ENCODE results near the gene PCGF1.

Gene PCGF1

GRCh38 chr2:74553892-74554819 is 46.7 kb upstream of the PCGF1 start, which contains the start of the genes DOK1 and LOXL3:
DOK1 (plus strand) TSS chr2:74554720; CDS start chr2:74554755, 35 bp downstream.
LOXL3 (minus strand) TSS chr2:74553942; CDS start chr2:74552634, 1,308 bp downstream.
- TF ChIP-seq CEBPB (IDR thresholded peaks at IDR 0.05) (no peak), TCF12 (IDR thresholded peaks at IDR 0.05; ENCODE audit: low read depth) (peak; percentile 34; the same call in 1 of the 2 replicates), USF1 (IDR thresholded peaks at IDR 0.05) (peak; percentile 61), TAF1 (IDR thresholded peaks at IDR 0.05; ENCODE audit: low read depth) (peak; percentile 34; the same call in 1 of the 2 replicates), EP300 (IDR thresholded peaks at IDR 0.05; ENCODE audit: borderline replicate concordance) (0 out of 2 replicates have a peak, but pooled peaks have one; percentile 10), TEAD4 (IDR thresholded peaks at IDR 0.05) (peak; percentile 21; the same call in 1 of the 2 replicates), EGR1 (IDR thresholded peaks at IDR 0.05) (no peak), ZBTB7A (IDR thresholded peaks at IDR 0.05; ENCODE audit: low read depth) (peak; percentile 21; the same call in 1 of the 2 replicates), RAD21 (IDR thresholded peaks at IDR 0.05; ENCODE audit: low read depth) (no peak; the same call in 1 of the 2 replicates), YY1 (IDR thresholded peaks at IDR 0.05; ENCODE audit: low read depth) (peak; percentile 36; the same call in 1 of the 2 replicates), REST (IDR thresholded peaks at IDR 0.05; ENCODE audit: low read depth) (no peak), CREB1 (IDR thresholded peaks at IDR 0.05; ENCODE audit: low read depth) (peak; percentile 99), NFIC (IDR thresholded peaks at IDR 0.05) (no peak), MAX (IDR thresholded peaks at IDR 0.05) (peak; percentile 46; the same call in 1 of the 2 replicates), FOXM1 (IDR thresholded peaks at IDR 0.05; ENCODE audit: borderline replicate concordance, low read depth) (no peak)

GRCh38 chr2:74552914-74553811 is 45.7 kb upstream of the PCGF1 start:
- TF ChIP-seq RAD21 (IDR thresholded peaks at IDR 0.05; ENCODE audit: low read depth) (no peak), YY1 (IDR thresholded peaks at IDR 0.05; ENCODE audit: low read depth) (no peak), CREB1 (IDR thresholded peaks at IDR 0.05; ENCODE audit: low read depth) (no peak), TEAD4 (IDR thresholded peaks at IDR 0.05) (no peak), FOXM1 (IDR thresholded peaks at IDR 0.05; ENCODE audit: borderline replicate concordance, low read depth) (no peak), EGR1 (IDR thresholded peaks at IDR 0.05) (no peak), TAF1 (IDR thresholded peaks at IDR 0.05; ENCODE audit: low read depth) (no peak), TCF12 (IDR thresholded peaks at IDR 0.05; ENCODE audit: low read depth) (no peak), REST (IDR thresholded peaks at IDR 0.05; ENCODE audit: low read depth) (no peak), CEBPB (IDR thresholded peaks at IDR 0.05) (no peak), EP300 (IDR thresholded peaks at IDR 0.05; ENCODE audit: borderline replicate concordance) (no peak), NFIC (IDR thresholded peaks at IDR 0.05) (no peak), MAX (IDR thresholded peaks at IDR 0.05) (no peak), USF1 (IDR thresholded peaks at IDR 0.05) (no peak), ZBTB7A (IDR thresholded peaks at IDR 0.05; ENCODE audit: low read depth) (no peak)

GRCh38 chr2:74551942-74552913 is 44.7 kb upstream of the PCGF1 start:
- TF ChIP-seq CEBPB (IDR thresholded peaks at IDR 0.05) (no peak), YY1 (IDR thresholded peaks at IDR 0.05; ENCODE audit: low read depth) (no peak), MAX (IDR thresholded peaks at IDR 0.05) (no peak), RAD21 (IDR thresholded peaks at IDR 0.05; ENCODE audit: low read depth) (no peak), TAF1 (IDR thresholded peaks at IDR 0.05; ENCODE audit: low read depth) (no peak), TCF12 (IDR thresholded peaks at IDR 0.05; ENCODE audit: low read depth) (no peak), REST (IDR thresholded peaks at IDR 0.05; ENCODE audit: low read depth) (no peak), ZBTB7A (IDR thresholded peaks at IDR 0.05; ENCODE audit: low read depth) (no peak), USF1 (IDR thresholded peaks at IDR 0.05) (no peak), CREB1 (IDR thresholded peaks at IDR 0.05; ENCODE audit: low read depth) (no peak), EP300 (IDR thresholded peaks at IDR 0.05; ENCODE audit: borderline replicate concordance) (no peak), NFIC (IDR thresholded peaks at IDR 0.05) (no peak), FOXM1 (IDR thresholded peaks at IDR 0.05; ENCODE audit: borderline replicate concordance, low read depth) (no peak), TEAD4 (IDR thresholded peaks at IDR 0.05) (no peak)
